Activated CD4-positive, alpha-beta T cell treated with anti-CD3 and anti-CD28 coated beads, Interleukin-2, amount 50 U/mL, for 48 hours (primary cell): ENCODE results near the gene RASA2.

Experiments used
- DNase-seq, 2 experiments: peaks; one replicate each; pipeline ENCODE4 v3.0.0-alpha.2; 2020

Gene RASA2

DNA sequence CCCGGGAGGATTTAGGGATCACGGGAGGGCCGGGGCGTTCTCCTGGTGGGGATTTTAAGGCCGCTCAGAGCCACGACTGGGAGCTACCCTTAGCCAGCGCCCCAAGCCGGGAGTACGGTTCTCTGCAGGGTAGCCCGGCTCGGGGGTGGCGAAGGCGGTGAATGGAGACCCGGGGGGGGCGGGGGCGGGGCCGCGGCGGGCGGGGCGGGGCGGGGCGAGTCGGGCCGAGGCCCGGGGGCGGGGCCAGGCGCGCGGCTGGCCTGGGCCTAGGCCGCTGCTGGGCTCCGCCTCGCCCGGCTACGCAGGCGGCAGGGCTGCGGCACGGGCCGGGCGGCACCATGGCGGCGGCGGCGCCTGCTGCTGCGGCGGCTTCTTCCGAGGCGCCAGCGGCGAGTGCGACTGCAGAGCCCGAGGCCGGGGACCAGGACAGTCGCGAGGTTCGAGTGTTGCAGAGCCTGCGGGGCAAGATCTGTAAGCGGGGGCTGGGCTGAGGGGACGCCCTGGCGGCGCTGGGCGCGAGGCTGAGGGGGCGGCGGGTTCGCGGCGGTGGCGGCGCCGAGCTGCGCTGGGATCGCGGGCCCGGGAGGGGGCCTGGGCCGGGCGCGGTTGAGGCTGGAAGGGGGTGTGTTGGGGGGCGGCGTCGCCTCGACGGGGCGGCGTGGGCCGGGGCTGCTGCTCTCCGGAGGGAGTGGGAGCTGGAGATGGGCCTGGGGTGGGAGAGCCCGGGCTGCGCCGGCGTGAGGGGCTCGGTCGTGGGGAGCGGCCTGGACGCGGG is at the start of gene RASA2:
Gene RASA2 (plus strand): TSS at position 282 of the 775 bp plus-strand sequence. CDS start 57 bp downstream, at position 339.
- DNase-seq, result peak; percentile 64 to 67

- no peak for DNase-seq
Observed at GRCh38 chr3:141439589-141439988, 47.2 kb upstream of the RASA2 start.

DNA sequence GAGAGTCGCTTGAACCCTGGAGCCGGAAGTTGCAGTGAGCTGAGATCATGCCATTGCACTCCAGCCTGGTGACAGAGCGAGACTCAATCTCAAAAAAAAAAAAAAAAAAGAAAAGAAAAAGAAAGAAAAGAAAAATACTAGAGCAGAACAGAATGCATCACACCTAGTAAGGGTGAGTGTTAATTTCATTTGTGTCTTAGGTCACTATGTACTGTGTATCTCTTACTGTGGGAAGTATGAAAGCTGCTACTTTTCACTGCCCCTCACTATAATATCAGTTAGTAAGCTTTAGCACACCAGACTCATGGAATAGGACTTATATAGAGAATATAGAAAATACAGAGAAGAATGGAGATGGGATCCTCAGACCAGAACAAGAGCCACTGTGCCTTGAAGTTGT is 45.9 kb upstream of the RASA2 start:
- no peak for DNase-seq

DNA sequence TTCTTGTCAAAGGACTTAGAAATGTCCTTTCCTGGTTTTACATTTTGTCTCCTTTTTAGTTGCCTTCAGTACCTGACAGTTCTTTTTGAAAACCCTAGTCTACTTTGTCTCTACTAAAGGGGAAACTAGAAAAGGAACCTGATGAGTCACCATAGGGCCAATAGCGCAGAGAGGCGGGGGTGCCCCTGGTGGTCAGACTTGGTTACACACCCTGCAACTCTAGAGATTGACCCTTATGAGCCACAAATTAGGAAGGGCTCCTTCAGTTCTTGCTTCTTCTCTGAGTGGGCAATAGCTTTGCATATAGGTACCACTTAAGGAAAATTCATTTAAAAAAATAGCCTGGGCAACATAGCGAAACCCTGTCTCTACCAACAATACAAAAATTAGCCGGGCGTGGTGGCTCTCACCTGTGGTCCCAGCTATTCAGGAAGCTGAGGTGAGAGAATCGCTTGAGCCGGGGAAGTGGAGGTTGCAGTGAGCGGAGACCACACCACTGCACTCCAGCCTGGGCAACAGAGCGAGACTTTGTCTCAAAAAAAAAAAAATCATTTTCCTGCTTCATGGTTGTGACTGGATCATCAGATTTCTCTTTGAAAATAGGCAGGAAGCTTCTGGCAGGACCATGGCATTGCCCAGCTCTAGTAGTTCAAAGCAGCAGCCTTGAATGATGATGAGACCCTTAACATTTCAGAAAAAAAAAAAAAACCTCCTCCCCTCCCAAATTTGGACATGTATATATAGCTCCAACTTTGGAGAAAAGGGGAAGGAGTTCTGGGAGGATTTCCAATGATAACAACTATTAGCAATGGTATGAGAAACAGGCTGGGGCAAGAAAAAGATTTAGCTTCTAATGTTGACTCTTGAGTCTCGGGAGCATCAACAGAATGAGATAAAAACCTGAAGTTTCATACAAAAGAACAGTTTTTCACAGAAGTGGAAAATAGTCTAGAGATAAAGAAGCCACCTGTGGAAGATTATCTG is 45.2 kb upstream of the RASA2 start:
- DNase-seq, result peak; percentile 83 to 89

DNA sequence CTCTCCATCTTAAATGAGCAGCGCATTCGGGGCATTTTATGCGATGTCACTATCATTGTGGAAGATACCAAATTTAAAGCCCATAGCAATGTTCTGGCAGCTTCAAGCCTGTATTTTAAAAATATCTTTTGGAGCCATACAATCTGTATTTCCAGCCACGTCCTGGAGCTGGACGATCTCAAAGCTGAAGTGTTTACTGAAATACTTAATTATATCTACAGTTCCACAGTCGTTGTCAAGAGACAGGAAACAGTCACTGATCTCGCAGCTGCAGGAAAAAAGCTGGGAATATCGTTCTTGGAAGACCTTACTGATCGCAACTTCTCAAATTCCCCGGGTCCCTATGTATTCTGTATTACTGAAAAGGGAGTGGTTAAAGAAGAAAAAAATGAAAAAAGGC is 44.4 kb upstream of the RASA2 start:
- no peak for DNase-seq

DNA sequence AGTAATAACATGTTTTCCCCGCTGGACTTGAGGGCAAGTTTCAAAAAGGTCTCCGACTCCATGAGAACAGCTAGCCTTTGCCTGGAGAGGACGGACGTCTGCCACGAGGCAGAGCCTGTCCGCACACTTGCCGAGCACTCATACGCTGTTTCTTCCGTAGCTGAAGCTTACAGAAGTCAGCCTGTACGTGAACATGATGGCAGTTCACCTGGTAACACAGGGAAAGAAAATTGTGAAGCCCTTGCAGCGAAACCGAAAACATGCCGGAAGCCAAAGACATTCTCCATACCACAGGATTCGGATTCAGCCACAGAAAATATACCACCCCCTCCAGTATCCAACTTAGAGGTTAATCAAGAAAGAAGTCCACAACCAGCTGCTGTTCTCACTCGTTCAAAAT is 43.9 kb upstream of the RASA2 start:
- no peak for DNase-seq

- DNase-seq, result no peak
Observed at GRCh38 chr3:141444586-141445285, 42.1 kb upstream of the RASA2 start.

DNA sequence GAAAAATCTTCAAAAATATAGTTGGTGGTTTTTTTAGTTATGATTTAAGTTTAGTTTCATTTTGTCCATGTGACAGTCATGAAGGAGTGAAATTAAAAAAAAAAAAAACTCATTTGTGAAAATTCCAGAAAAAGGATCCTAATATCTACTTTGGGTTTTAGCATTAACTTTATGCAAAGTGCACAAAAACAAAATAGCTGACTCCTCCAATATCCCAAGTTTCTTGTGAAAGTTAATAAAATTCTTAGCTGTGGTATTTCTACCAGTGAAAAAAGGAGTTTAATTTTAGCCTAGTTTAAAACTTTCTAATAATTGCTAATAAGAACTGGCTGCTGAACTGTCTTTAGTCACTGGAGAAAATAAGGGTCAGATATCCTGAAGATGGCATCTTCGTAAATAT is 40.8 kb upstream of the RASA2 start:
- DNase-seq, result no peak

GRCh38 chr3:141446737-141447136 is 40.1 kb upstream of the RASA2 start:
- DNase-seq, result no peak

DNA sequence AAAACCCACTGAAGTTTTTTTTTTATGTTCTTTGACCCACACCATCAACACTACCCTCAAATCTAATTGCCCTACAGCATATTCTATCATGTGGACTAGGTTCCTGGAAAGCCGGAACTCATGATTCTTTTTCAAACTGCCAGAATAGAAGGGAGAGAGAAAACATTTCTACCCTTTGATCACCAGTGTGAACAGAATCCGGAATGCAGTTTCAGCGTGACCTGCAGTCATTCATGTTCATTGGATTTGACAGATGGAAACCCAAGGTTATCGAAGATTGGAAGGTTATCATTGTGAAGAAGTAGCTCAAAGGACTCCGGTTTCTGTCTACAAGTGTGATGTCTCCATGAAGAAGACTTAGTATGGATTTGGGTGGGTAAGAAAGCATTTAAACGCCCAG is 39.4 kb upstream of the RASA2 start:
- no peak for DNase-seq

DNA sequence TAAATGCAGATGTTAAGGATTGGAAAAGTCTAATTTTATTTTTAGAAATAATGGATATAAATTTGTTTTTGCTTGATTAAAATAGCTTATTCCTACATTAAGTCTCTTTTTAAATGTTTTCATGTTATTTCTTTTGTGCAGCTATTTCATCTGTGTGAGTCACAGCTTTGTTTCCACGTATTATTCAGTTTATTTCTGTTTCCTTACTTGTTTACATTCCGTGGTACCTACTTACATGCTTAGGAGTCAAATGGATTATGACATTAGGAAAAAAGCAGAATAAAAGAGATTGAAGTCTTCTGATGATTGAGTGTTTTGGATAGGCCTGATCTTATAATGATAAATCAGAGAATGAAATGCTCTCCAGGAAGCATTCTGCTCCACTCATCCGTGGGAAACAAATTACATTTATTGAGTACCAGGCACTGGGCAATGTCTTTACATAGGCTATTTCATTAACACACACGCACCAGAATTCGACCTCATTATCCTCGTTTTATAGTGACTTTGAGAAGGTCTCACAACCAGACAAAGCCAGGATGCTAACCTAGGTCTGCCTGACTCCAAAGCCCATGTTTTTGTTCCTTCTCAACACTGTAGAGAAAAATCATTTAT is 38.1 kb upstream of the RASA2 start:
- DNase-seq, result no peak

DNA sequence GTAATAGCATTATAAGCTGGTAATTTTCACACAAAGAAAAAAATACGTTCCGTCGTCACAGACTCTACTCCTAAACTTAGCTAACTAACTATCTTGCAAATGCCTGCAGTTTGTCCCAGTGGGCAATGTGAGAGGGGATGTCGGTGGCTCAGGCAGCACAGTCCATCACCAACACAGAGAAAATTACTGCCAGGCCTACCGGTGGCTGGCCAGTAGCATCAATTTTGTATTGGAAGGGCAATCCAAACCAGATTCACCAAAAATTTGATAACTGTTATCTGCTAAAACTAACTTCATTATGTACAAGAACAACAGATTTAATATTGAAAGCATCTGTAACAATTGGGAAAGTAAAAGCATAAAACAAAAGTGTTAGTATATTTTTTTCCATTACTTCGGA is 37.4 kb upstream of the RASA2 start:
- no peak for DNase-seq

- no peak for DNase-seq
Observed at GRCh38 chr3:141450727-141451375, 36.0 kb upstream of the RASA2 start.

GRCh38 chr3:141452045-141452444 is 34.8 kb upstream of the RASA2 start:
- DNase-seq, result peak; percentile 23 to 32

DNA sequence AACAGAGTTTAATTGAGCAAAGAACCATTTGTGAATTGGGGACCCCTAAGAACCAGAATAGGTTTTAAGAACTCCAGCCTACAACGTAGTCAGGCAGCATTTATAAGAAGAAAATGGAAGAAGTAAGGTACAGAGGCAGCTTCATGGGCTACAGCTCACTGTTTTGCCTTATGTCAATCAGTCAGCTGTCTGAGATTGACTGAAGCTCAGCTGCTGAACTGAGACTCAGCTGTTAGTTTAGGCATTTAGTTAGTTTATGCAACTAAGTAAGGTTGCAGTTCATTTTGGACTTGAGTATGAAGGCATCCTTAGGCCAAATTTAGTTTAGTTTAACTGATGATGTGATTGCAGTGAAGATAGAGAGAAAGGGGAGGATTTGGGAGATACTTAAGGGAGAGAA is 34.1 kb upstream of the RASA2 start:
- no peak for DNase-seq

GRCh38 chr3:141454054-141454453 is 32.8 kb upstream of the RASA2 start:
- no peak for DNase-seq

DNA sequence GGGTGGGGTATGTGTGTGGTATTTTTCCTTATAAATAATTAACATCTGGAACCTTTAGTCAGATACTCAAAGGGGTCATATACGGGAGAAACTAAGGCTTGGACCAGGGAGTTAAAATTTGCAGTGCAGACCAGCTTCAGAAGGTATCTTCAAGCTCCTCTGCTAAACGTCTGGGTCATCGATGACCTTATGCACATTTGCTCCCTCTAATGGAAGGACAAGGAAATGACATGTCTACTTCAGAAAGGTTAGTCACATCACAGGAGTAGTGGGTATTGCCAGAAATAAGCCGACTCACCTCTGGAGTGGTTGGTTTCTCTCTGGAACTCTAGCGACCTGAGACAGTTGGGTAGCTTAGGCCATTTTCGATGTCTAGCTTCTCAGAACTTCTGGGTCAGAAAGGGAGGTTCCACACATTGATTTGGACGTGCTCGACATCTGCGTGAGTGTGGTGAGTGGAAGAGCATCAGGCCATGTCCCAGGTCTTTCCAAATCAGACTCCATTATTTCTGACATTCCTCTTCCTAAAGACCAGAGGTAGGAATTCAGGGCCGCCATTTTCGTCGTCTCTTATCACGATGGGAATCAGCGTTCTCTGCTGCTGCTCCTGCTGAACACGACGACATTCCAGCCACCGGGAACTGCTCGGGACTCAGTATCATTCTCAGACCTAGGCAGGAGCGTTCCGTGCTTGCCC is 31.8 kb upstream of the RASA2 start:
- peak; percentile 11 to 31 for DNase-seq

DNA sequence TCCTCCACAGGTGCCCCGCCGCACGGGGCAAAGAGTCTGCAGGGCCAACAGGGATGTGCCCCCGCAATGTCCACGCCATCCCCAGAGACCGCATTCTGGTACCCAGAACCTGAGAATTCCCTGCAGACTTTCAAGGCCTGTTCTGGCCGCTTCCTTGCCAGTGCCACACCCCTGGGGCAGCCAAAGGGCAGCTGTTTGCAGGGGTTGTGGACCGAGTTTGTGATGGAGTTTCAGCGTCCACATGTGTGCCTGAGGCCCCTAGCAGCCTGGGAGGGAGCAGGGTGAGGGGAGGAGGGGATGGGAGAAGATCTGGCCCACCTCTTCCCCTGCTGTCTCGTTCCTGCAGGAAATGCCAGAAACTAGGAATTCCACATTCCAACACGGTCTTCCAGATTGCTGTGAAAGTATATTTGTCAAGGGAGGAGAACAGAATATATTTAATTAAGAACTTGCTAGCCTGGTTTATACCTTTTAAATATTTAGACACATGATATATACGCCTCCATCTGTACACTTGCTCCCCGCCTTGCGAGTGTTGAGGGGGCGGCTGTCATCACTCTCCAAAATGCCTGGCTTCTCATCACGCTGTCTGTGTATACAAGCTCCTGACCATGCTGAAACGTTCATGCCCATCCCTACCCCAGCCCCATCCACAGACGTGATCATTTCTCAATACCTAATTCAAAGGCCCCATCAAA is 31.1 kb upstream of the RASA2 start:
- DNase-seq, result no peak

GRCh38 chr3:141456301-141456625 is 30.6 kb upstream of the RASA2 start:
- no peak for DNase-seq

- DNase-seq, result no peak
Observed at GRCh38 chr3:141457624-141458236, 29.1 kb upstream of the RASA2 start.

DNA sequence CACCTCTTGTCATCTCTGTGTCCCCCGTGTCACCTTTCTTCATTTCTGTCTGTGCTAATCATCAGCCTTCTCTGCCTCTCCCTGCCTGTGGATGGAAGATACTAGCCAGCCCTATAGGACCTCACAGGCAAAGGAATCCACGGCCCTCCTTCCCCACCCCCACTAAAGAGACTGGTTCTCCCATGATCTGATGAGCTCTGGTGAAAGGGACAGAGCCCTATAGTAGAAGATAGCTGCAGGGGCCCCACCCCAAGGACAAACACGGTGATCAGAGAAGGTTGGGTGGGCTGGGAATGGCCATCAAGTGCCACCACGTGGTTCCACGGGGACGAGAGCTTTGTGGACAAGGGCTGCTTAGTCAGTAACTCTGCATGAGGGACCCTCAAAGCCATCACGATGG is 27.8 kb upstream of the RASA2 start:
- DNase-seq, result no peak
